GM19372 (cell line): ENCODE results near the gene COQ7.

Experiments
- ATAC-seq: cut with Tn5 transposase; IDR thresholded peaks from one replicate; pipeline ENCODE4 v1.9.1; 2021; ENCODE audit warnings: mild to moderate bottlenecking, low read depth, moderate library complexity; ENCODE audit not compliant: unreplicated experiment

Gene COQ7

DNA sequence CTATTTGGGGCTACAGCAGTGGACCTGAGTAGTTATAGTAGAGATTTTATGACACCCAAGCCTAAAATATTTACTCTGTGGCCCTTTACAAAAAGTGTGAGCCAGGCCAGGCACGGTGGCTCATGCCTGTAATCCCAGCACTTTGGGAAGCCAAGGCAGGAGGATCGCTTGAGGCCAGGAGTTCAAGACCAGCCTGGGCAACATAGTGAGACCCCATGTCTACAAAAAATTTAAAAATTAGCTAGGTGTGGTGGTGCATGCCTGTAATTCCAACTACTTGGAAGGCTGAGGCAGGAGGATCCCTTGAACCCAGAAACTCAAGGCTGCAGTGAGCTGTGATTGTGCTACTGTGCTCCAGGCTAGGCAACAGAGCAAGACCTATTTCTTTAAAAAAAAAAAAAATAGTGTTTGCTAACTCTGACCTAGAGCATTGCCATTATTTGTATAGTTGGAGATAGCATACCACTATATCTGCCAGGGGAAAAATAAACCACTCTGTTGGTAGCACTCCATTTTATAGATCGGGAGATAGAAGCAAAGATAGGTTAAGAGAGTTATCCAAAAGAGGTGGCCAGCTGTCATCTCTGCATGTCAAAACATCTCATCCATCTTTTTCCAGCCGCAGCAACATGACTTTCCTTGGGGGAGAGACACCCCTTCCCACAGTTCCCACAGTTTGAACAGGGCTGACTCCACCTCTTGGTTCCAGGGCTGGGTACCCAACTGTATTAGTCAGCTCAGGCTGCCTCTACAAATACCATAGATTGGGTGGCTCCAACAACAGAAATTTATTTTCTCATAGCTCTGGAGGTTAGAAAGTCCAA lies 43.3 kb downstream of the COQ7 start:
- no peak for ATAC-seq

DNA sequence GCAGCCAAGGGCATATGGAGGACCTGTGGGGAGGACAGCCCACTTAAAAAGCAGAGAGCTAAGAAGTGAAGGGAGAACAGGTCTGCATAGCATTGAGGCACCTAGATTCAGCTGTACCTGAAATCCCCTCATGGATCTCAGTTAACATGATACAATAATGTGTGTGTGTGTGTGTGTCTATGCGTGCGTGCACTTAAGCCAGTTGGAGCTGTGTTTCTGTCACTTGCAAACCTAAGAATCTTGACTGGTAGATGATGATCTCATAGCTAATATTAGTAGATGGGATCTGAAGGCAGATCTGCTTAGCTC lies 44.6 kb downstream of the COQ7 start:
- ATAC-seq, result no peak

- ATAC-seq, result peak; percentile 40
Observed at GRCh38 chr16:19113577-19114358, 46.4 kb downstream of the COQ7 start, which contains the start of gene ITPRIPL2. ITPRIPL2 (plus strand) TSS chr16:19113964; CDS start chr16:19114462, 498 bp downstream.

GRCh38 chr16:19114359-19115147 lies 47.1 kb downstream of the COQ7 start:
- ATAC-seq, result peak; percentile 25

DNA sequence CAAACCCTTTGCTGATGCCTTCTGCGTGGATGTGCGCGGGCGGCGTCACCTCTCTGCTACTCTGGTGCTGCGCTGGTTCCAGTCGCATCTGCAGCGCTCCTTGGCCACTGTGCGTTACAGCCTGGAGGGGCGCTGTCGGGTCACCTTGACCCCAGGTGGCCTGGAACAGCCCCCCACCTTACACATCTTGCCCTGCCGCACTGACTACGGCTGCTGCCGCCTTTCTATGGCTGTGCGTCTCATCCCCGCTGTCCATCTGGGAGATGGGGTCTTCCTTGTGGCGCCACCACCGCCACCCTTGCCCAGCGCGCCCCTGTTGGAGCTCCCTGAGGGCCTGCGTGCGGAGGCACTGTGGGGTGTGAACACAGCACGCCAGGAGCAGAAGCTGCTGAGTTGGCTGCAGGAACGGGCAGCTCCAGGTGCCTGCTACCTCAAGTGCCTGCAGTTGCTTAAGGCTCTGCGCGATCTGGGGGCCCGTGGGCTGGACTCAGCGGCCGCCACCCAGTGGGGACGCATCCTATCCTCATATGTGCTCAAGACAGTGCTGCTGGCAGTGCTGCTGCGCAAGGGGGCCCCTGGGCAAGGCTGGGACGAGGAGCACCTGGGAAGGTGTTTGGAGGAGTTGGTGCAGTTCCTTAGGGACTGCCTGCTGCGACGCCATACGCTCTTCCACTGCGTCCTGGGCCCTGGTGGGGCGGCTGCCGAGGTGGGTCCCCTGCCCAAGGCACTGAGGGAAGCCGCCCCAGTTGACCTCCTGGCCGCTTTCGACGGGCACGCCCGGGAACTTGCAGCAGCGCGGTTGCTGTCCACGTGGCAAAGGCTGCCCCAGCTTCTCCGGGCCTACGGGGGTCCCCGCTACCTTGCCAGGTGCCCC lies 48.0 kb downstream of the COQ7 start:
- no peak for ATAC-seq

GRCh38 chr16:19116711-19117449 lies 49.5 kb downstream of the COQ7 start:
- ATAC-seq, result no peak

DNA sequence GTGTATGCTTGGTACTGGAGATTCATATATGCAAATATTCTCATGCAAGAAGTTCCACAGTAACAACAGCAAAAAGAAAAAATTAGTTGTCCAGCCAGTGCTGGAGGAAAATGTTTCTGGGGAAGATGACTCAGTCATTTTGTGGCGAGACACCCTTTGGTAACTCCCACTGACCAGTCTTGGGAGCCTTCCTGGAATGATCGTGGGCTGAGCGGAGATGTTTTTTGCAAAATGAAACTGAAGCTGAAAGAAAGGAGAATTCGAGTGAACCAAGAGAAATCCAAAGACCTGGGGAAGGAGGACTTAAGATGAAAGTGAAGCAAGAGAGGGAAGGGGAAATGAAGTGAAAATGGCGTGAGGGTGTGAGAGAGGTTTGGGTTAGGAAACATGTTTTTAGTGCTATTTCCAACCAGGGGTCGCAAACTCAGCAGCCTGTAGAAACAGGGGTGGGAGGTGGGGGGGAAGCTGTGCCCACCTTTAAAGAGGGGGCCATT lies 51.6 kb downstream of the COQ7 start:
- no peak for ATAC-seq

GRCh38 chr16:19119564-19119963 lies 52.1 kb downstream of the COQ7 start:
- no peak for ATAC-seq

GRCh38 chr16:19123535-19124178 lies 56.2 kb downstream of the COQ7 start:
- ATAC-seq, result no peak

DNA sequence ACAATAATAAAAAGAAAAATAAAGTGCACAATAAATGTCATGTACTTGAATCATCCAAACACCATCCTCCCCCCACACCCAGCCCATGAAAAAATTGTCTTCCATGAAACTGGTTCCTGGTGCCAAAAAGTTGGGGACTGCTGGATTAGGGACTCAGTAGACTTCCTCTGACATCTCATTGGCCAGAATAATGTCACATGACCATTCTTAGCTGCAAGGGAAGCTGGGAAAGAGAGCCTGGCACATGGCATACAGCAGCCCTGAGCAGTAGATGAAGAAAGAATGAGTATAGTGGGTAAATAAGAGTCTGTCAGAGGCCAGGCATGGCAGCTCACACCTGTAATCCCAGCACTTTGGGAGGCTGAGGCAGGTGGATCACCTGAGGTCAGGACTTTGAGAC lies 58.9 kb downstream of the COQ7 start:
- ATAC-seq, result no peak

DNA sequence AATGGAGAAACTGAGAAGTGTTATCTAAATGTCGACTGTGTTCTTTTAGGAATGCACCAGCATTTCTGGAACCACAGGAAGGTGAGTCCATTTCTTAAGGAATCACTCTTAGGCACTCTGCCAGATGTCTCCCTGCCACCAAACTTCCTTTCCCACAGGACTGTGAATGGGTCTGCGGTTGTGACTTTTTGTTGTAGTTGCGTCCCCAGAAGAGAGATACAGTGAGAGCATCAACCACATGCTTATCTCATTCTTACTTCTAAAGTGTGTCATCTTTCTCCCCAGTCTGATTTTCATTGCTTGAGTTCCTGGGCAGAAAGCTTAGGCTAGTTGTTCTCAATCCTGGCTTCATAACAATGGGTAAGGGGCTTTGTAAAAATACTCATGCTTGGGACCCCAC lies 59.8 kb downstream of the COQ7 start:
- ATAC-seq, result no peak

GRCh38 chr16:19127674-19128131 lies 60.3 kb downstream of the COQ7 start:
- ATAC-seq, result peak; percentile 55

- no peak for ATAC-seq
Observed at GRCh38 chr16:19128454-19129200, 61.2 kb downstream of the COQ7 start.
